DMS 273 (cell line): ENCODE results near the gene C11orf86.

Source experiments
- DNase-seq: peaks from one replicate; lab custom pipeline; 2025; ENCODE audit not compliant: unreplicated experiment; lab: John Stamatoyannopoulos, UW

C11orf86 gene

DNA sequence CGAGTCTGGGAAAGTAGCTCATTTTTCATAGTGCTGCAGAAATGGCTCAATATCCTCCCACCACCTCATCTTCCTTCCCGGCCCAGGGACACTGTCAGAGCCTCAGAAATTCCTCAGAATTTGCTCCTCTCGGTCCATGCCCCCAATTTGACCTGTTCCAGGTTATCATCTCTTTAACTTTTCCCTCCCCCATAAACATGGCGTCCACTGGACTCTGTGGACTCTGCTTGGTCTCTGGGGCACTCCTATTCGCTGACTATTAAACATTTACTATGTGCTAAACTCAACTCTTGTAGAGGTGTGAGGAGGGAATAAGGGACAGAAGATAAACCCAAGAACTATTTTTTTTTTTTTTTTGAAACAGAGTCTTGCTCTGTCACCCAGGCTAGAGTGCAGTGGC, 8.8 kb upstream of the C11orf86 start:
- no peak for DNase-seq

- DNase-seq: no peak
Observed at GRCh38 chr11:66967670-66968425, 7.3 kb upstream of the C11orf86 start.

GRCh38 chr11:66969584-66970225, 5.4 kb upstream of the C11orf86 start:
- DNase-seq: no peak

- no peak for DNase-seq
Observed at GRCh38 chr11:66970371-66970806, 4.7 kb upstream of the C11orf86 start.

DNA sequence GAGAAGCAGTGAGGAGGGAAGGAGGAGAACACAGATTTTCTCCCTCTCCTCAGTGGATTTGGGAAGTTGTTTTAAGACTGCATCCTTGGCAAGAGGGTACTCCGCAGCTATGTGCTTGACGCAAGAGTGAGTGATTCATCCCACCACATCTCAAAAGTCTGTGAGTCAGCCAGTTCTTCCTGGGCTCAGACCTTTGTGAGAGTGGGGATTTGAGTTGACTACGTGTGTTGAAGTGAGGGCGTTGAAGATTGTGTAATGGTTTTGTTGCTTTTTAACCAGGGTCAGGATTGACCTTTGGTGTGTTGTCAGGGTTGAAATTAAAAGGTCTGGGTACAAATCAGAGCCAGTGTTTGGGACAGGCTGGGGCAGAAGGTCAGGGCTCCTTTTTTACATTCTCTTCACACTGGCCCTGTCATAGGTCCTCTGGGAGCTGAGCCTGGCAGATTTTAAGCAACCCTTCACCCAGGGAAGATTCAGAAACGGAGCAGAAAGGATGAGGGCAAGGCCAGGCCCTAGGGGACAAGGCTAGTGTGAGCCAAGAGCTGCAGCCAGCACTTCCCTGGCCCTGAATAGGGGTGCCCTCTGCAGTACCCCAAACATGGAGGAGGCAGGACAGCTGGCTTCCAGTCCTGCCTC, 4.2 kb upstream of the C11orf86 start:
- no peak for DNase-seq

DNA sequence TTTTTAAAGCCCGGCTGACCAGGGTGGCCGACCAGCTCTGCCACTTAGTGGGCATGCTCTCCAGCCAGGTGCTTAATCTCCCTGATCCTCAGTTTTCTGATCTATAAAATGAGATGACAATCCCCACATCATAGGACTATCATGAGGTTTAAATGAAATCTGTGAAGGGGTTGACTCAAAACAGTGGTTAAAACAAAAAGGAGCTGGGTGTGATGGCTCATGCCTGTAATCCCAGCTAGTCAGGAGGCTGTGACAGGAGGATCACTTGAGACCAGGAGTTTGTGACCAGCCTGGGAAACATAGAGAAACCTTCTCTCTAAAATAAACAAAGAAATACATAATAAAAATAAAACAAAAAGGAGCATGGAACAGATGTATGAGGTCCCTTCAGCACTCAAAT, 3.6 kb upstream of the C11orf86 start:
- no peak for DNase-seq

- DNase-seq: no peak
Observed at GRCh38 chr11:66973956-66974580, 1.0 kb upstream of the C11orf86 start.

GRCh38 chr11:66975405-66976027, 412 bp downstream of the C11orf86 start:
- no peak for DNase-seq

- DNase-seq: peak; percentile 45
Observed at GRCh38 chr11:66976028-66976467, 944 bp downstream of the C11orf86 start.

GRCh38 chr11:66976925-66977324, 1.8 kb downstream of the C11orf86 start:
- no peak for DNase-seq

DNA sequence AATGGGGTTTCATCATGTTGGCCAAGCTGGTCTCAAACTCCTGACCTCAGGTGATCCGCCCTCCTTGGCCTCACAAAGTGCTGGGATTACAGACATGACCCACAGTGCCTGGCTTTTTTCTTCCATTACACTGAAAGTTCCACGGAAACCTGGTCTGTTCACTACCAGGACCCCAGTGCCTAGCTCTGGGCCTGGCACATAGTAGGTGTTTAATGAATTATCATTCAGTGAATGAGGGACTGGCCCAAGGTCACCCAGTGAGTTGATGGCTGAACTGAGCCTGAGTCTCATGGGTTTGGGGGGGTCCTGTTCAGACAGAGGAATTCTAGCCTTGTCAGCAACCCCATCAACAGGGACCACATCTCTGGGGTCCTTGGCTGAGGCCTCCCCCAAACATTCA, 3.1 kb downstream of the C11orf86 start:
- DNase-seq: no peak

- no peak for DNase-seq
Observed at GRCh38 chr11:66978717-66979116, 3.6 kb downstream of the C11orf86 start.

DNA sequence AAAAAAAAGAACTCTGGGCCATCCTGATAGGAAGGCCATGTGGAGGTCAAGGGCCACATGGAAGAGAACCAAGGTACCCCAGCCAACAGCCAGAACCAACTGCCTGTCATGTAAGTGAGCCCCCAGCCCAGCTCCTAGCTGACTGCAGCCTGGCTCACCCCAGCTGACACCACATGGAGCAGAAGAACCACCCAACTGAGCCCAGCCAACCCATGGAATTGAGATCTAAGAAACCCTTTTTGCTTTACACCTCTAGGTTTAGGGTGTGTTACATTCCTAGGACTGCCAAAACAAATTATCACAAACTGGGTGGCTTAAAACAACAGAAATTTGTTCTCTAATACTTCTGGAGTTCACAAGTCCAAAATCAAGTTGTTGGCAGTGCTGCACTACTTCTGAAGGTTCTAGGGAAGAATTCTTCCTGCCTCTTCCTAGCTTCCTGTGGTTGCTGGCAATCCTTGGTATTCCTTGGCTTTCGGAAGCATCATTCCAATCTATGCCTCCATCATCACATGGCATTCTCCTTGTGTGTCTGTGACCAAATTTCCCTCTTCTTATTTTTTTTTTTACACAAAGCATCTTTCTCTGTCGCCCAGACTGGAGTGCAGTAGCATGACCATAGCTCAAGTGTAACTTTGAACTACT, 4.4 kb downstream of the C11orf86 start:
- no peak for DNase-seq

- DNase-seq: peak; percentile 94
Observed at GRCh38 chr11:66981976-66982578, 7.0 kb downstream of the C11orf86 start.

DNA sequence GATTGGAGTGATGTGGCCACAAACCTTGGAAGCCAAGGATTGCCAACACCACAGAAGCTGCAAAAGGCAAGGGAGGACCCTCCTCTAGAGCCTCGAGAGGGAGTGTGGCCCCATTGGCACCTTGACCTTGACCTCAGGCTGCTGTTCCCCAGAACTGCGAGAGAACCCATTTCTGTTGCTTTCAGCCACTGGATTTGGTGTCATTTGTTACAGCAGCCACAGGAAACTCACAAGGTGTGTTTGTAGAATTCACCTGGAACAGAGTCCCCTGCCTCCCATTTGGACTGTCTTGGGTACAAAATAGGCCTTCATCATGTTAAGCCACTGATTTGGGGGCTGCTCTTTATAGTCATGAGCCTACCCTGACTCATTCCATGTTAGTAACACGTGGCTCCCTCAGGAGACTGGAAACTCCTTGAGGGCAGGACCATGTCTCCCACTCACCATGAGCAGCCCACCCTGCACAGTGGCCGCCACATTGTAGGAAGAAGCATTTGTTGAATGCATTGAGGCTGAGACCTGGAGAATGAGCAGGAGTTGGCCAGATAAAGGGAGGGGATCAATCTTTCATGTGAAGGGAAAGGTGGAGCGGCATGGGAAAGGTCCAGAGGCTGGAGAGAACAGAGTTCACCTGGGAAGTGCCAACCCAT, 8.3 kb downstream of the C11orf86 start:
- no peak for DNase-seq

GRCh38 chr11:66985508-66986177, 10.5 kb downstream of the C11orf86 start:
- DNase-seq: peak; percentile 25

GRCh38 chr11:66986178-66986545, 11.1 kb downstream of the C11orf86 start:
- DNase-seq: no peak

DNA sequence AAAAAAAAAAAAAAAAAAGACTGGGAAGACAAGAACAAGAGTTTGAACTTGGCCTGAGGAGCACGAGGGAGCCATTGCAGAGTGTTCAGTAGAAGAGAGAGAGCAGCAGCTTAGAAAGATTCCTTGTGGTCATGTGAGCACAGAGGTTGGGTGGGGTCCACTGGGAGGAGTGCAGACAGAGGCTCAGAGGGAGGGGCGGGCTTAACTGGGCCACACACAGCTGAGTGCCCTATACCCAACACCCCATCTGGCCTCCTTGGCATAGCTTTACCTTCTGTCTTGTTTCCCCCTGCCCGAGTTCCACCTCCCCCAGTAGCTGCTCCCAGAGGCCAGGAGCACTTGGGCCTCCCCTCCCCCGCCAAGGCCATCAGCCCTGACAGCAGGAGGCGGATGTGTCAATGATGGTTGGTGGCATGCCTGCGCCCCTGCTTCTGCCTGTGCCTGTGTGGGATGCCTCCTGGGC, 12.1 kb downstream of the C11orf86 start:
- peak; percentile 76 for DNase-seq
